IPS-18c (cell line): ENCODE measurements around the gene MRAP.

Experiments used
- H3K4me3 ChIP-seq: 2 replicates; pipeline ENCODE4 v1.7.0; 2013; ENCODE audit warnings: low read depth, mild to moderate bottlenecking, low read length, moderate library complexity; ENCODE audit not compliant: insufficient read depth
- H3K9me3 ChIP-seq: one replicate; pipeline ENCODE4 v1.6.1; 2013; ENCODE audit warnings: mild to moderate bottlenecking, low read length, moderate library complexity; ENCODE audit not compliant: control insufficient read depth, insufficient read depth

The MRAP gene

DNA sequence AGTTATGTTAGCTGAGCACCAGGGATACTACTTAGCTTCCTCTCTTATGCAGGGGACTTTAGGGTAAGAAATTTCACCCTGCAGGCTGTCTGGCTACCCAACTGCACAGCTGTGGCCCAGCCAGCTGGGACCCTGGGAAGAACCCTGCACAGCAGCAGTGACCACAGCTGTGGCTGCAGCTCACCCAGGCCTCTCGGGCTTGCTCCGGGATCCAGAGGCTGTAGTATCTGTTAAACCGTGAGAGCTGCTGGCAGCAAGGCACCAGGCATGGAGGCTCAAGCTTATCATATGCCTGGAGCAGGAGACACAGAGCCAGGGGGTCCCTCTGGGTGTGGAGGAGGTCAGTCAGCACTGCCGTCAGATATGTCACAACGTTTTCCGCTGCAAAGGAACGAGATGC lies 53.9 kb downstream of the MRAP start:
- Histone ChIP-seq H3K4me3 (no peak overlapping the region), H3K9me3 (no peaks in the 10 kb centered on the region)

DNA sequence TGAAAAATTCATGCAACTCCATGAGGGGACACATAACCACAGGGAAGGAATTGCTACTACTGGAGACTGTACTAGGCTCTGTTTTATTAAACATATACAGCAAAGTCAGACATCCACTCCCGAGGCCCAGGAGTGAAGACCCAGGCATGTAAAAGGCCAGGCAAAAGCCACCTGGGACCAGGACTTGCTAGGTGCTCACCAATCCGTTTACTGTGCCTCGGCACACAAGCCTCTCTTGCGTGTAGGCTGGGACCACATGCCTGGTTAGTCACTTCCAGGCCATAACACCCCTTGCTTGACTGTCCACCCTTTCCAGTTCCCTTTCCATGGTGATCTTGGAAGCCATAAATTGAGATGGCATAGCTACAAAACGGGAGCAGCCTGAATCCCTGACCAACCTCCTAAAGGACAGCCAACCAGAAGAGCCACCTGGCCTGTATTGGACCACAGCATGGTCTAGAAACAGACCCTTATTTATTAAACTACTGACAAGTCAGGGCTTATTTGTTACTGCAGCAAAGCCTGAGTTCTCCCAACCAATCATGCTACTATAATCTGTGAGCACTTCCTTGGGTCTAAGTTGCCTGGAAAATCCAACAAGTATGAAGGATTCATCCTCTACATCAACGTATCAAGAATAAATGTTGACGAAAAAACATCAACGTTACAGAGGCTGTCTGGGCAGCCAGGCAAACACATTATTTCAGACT lies 54.5 kb downstream of the MRAP start:
- Histone ChIP-seq H3K9me3 (no peaks in the 10 kb centered on the region), H3K4me3 (no peak overlapping the region)

DNA sequence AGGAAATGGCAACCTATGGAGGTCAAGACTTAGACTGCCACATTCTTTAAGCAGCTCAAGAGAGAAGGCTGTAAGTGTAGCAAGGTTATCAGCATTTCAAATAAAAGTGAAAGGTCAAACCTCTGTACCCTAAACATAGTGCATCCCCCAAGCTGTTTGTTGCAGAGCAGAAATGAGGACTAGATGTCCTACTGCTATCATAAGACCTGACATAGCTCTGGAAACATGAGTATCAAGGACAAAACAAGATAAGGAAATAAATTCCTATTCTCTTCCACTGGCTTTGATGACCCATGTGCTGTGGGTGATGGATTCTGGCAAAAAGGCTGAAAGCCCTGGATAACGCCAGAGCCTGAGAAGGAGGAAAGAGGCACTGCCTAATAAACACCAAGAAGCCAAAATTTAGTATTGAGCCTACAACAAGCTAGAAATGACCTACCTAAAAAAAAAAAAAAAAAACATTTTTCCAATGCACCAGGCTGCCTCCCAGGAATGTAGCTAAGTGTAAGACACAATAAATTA lies 58.3 kb downstream of the MRAP start:
- H3K9me3 ChIP-seq = no peaks in the 10 kb centered on the region
- no peak overlapping the region for H3K4me3 ChIP-seq

DNA sequence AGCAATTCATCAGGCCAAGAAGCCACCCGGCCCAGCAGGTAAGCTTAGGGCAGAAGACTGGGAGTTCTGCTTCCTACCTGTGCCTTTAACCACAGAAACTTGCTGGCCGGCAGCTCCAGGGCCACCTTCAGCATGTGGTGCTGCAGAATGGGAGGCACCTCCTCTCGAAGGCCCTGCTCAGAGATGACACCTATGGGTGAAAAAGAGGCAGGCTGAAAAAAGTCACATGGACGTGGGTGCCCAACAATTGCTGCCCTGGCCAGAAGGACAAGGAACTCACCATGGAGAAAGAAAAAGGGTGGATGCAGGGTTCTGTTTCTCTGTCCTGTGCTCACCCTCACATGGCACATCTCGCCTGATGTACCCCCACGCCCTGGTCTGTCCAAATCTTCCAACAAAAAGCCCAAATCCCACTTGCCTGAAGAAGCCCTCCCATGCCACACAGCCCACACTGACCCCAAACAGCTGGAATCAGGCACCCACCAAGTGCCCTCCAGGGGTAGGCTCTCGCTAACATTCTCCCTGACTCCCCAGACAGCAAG lies 61.1 kb downstream of the MRAP start:
- no peaks in the 10 kb centered on the region for H3K9me3 ChIP-seq

DNA sequence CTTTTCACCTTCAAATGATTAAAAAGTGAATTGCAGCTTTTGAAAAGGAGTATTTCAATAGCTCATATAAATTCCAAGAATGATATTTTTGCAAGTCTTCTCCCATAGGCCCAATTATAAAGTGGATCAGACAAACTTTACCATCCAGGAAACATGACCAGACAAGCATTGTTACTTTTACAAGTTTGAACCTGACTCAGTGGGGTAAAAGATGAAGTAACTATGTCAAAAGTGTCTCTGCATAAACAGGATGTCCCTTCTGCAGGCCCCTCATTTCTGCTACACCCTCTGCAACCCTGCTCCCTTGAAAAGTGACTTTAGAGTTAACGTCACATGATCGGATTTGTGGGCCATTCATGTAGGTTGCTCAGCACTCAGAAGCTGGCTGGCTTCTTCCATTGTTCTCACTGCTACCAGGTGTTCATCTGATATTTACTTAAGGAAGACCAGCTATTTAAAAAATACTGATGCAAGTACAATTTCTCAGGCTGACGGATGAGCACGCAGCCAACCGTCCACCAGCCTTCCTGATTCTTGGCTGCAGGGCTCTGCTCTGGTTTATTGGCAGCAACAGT lies 61.8 kb downstream of the MRAP start:
- Histone ChIP-seq H3K4me3 (no peak overlapping the region), H3K9me3 (no peaks in the 10 kb centered on the region)

More for the DNA sequence above, 61.1 kb downstream of the MRAP start:
- no peak overlapping the region for H3K4me3 ChIP-seq
